CD14-positive monocyte (primary cell): ENCODE data around the gene ABL2. TPM values are rescaled to one million over a fixed set of nuclear protein-coding genes. Genes with fewer than 3 reads are reported as not detected.

Experiments used
- DNase-seq, 3 donors: peaks; one replicate each; pipeline ENCODE4 v3.0.0-alpha.2; 2011 to 2022
- H2AFZ ChIP-seq: 2 replicates; pipeline ENCODE4 v1.6.0; 2012; ENCODE audit warnings: mild to moderate bottlenecking, low read depth, low read length, inconsistent platforms; ENCODE audit not compliant: insufficient read depth, poor library complexity, severe bottlenecking
- H3K27ac ChIP-seq, 2 donors: 1 replicate in 1 of 2; 2 replicates in 1 of 2; pipeline ENCODE4 v1.5.1; 2012 to 2013; ENCODE audit warnings: low read length in 2 of 2, control low read depth in 1 of 2, inconsistent platforms in 1 of 2, low read depth in 1 of 2, mild to moderate bottlenecking in 1 of 2
- H3K27me3 ChIP-seq, 2 donors: one replicate each; pipeline versions ENCODE4 v1.6.0 to v1.6.1; 2011 to 2013; ENCODE audit warnings: low read length in 2 of 2; ENCODE audit not compliant: control insufficient read depth in 2 of 2, insufficient read depth in 2 of 2
- H3K36me3 ChIP-seq, 2 donors: replicated peaks in 1 of 2; 1 replicate in 1 of 2; 2 replicates in 1 of 2; pipeline versions ENCODE4 v1.5.1 to v1.6.1; 2012 to 2013; ENCODE audit warnings: low read length in 2 of 2, control low read depth in 1 of 2, inconsistent platforms in 1 of 2, mild to moderate bottlenecking in 1 of 2; ENCODE audit not compliant: insufficient read depth in 2 of 2, control insufficient read depth in 1 of 2
- H3K4me1 ChIP-seq, 2 donors: 1 replicate in 1 of 2; 2 replicates in 1 of 2; pipeline versions ENCODE4 v1.5.1 to v1.6.1; 2012 to 2013; ENCODE audit warnings: low read length in 2 of 2, control low read depth in 1 of 2, inconsistent platforms in 1 of 2, mild to moderate bottlenecking in 1 of 2, moderate library complexity in 1 of 2; ENCODE audit not compliant: insufficient read depth in 2 of 2, control insufficient read depth in 1 of 2
- H3K4me2 ChIP-seq: replicated peaks from 2 replicates; pipeline ENCODE3; 2012; ENCODE audit warnings: low read length, moderate library complexity, mild to moderate bottlenecking; ENCODE audit not compliant: poor library complexity, severe bottlenecking; ENCODE audit errors: extremely low read depth
- H3K4me3 ChIP-seq, 3 experiments: fragments of 200-600 bp in 1 of 3; sonication (generic) in 1 of 3; replicated peaks in 1 of 3; 1 replicate in 2 of 3; 2 replicates in 1 of 3; pipeline ENCODE4 v1.5.1; 2011 to 2013; ENCODE audit warnings: low read length in 3 of 3, mild to moderate bottlenecking in 3 of 3, control low read depth in 2 of 3, low read depth in 2 of 3, inconsistent platforms in 1 of 3, moderate library complexity in 1 of 3
- H3K79me2 ChIP-seq: 2 replicates; pipeline ENCODE4 v1.6.0; 2012; ENCODE audit warnings: mild to moderate bottlenecking, control low read depth, inconsistent platforms, low read length, moderate library complexity; ENCODE audit not compliant: insufficient read depth
- H3K9ac ChIP-seq: 2 replicates; pipeline ENCODE4 v1.6.0; 2017; ENCODE audit warnings: low read length, mild to moderate bottlenecking; ENCODE audit not compliant: insufficient read depth, poor library complexity, severe bottlenecking
- H3K9me3 ChIP-seq, 2 donors: replicated peaks in 1 of 2; 1 replicate in 1 of 2; 2 replicates in 1 of 2; pipeline versions ENCODE4 v1.5.1 to v1.6.1; 2012 to 2013; ENCODE audit warnings: low read length in 2 of 2, control low read depth in 1 of 2; ENCODE audit not compliant: control insufficient read depth in 1 of 2, insufficient read depth in 1 of 2
- H4K20me1 ChIP-seq: 2 replicates; pipeline ENCODE4 v1.6.0; 2012; ENCODE audit warnings: mild to moderate bottlenecking, low read length, control low read depth, moderate library complexity; ENCODE audit not compliant: insufficient read depth
- H3K27ac Mint-ChIP-seq, 7 donors: one replicate each; pipeline ENCODE4 v1.8.0; 2020; ENCODE audit warnings: mild to moderate bottlenecking in 7 of 7, mixed read lengths in 7 of 7, moderate library complexity in 6 of 7, inconsistent platforms in 2 of 7
- H3K27me3 Mint-ChIP-seq, 3 donors: one replicate each; pipeline ENCODE4 v1.8.0; 2021 to 2022; ENCODE audit warnings: low read depth in 3 of 3, mild to moderate bottlenecking in 3 of 3, mixed read lengths in 3 of 3, moderate library complexity in 3 of 3, inconsistent platforms in 1 of 3
- H3K36me3 Mint-ChIP-seq, 2 donors: one replicate each; pipeline ENCODE4 v1.8.0; 2020; ENCODE audit warnings: mixed read lengths in 2 of 2, inconsistent platforms in 1 of 2, mild to moderate bottlenecking in 1 of 2
- H3K4me1 Mint-ChIP-seq: one replicate; pipeline ENCODE4 v1.8.0; 2020; ENCODE audit warnings: mild to moderate bottlenecking, mixed read lengths
- H3K4me3 Mint-ChIP-seq, 2 donors: one replicate each; pipeline ENCODE4 v1.8.0; 2020; ENCODE audit warnings: mild to moderate bottlenecking in 2 of 2, mixed read lengths in 2 of 2, moderate library complexity in 1 of 2
- H3K9me3 Mint-ChIP-seq, 7 donors: one replicate each; pipeline ENCODE4 v1.8.0; 2020 to 2022; ENCODE audit warnings: mixed read lengths in 7 of 7, mild to moderate bottlenecking in 6 of 7, moderate library complexity in 6 of 7, inconsistent platforms in 2 of 7
- WGBS: methylation state at CpG from one replicate; pipeline ENCODE4 v1.1.5; 2013; ENCODE audit warnings: missing lambda C conversion rate; ENCODE audit not compliant: insufficient coverage; 5-methylcytosine and 5-hydroxymethylcytosine counted together
- intact Hi-C, 2 donors: fragments of 100-400 bp; cut with micrococcal nuclease; formaldehyde crosslinking; loops; one replicate each; pipeline versions ENCODE4 v1.15.0 to v1.15.1; 2023
- polyA plus RNA-seq, 3 donors: library from polyadenylated mRNA; depleted of rRNA in 1 of 3; unstranded in 2 of 3; stranded (reverse) in 1 of 3; fragments of 300-500 nt in 2 of 3; fragments of >200 nt in 1 of 3; fragmentation: Illumina TruSeq in 2 of 3; gene quantifications; 1 replicate in 2 of 3; 2 replicates in 1 of 3; pipeline ENCODE4 v1.2.3, GENCODE V29; 2012 to 2021
- TF ChIP-seq, protein P1 (sequence below): fragments of 200-600 bp; IDR thresholded peaks from one replicate; pipeline ENCODE4 v1.8.0; 2022; ENCODE audit warnings: antibody characterized with exemption, mild to moderate bottlenecking

ABL2 gene
- polyA plus RNA-seq, 3 donors = 0.20 to 2.1 (median 1.4) TPM

DNA sequence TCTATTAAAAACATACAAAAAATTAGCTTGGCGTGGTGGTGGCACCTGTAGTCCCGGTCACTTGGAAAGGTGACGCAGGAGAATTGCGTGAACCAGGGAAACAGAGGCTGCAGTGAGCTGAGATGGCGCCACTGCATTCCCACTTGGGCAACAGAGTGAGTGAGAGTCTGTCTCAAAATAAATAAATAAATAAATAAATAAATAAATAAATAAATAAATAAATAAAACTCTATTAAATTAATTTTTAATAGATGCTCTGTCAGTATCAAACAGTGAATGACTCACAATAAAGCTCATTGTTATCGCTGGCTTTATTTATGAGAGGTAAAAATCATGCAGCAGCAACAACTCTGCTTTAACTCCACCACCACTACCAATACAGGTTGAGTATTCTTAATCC is 72.8 kb downstream of the ABL2 start:
- Histone ChIP-seq H3K9ac (no peak overlapping the region), H3K9me3 (no peaks in the 10 kb centered on the region), H3K4me3 (no peak overlapping the region), H3K36me3 (no peaks in the 10 kb centered on the region), H4K20me1 (no peaks in the 10 kb centered on the region), H3K27me3 (no peaks in the 10 kb centered on the region), H3K4me1 (no peaks in the 10 kb centered on the region), H3K27ac (no peak overlapping the region), H3K79me2 (peaks cover 10% of the 10 kb centered on the region), H3K4me2 (no peak overlapping the region), H2AFZ (no peak overlapping the region)
- H3K27me3 Mint-ChIP-seq = no peaks in the 10 kb centered on the region
- no peak overlapping the region for H3K4me3 Mint-ChIP-seq
- no peaks in the 10 kb centered on the region for H3K9me3 Mint-ChIP-seq
- TF ChIP-seq, protein P1, sequence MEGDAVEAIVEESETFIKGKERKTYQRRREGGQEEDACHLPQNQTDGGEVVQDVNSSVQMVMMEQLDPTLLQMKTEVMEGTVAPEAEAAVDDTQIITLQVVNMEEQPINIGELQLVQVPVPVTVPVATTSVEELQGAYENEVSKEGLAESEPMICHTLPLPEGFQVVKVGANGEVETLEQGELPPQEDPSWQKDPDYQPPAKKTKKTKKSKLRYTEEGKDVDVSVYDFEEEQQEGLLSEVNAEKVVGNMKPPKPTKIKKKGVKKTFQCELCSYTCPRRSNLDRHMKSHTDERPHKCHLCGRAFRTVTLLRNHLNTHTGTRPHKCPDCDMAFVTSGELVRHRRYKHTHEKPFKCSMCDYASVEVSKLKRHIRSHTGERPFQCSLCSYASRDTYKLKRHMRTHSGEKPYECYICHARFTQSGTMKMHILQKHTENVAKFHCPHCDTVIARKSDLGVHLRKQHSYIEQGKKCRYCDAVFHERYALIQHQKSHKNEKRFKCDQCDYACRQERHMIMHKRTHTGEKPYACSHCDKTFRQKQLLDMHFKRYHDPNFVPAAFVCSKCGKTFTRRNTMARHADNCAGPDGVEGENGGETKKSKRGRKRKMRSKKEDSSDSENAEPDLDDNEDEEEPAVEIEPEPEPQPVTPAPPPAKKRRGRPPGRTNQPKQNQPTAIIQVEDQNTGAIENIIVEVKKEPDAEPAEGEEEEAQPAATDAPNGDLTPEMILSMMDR = no peak
- intact Hi-C loops = no loop called here
- WGBS = 100% methylated on average over 3 of the region's 6 CpGs
- no peak for DNase-seq
- no peak overlapping the region for H3K27ac Mint-ChIP-seq
- peaks cover under 1 to 4% of the 10 kb centered on the region in 2 donors for H3K36me3 Mint-ChIP-seq
- peaks cover 5% of the 10 kb centered on the region for H3K4me1 Mint-ChIP-seq

DNA sequence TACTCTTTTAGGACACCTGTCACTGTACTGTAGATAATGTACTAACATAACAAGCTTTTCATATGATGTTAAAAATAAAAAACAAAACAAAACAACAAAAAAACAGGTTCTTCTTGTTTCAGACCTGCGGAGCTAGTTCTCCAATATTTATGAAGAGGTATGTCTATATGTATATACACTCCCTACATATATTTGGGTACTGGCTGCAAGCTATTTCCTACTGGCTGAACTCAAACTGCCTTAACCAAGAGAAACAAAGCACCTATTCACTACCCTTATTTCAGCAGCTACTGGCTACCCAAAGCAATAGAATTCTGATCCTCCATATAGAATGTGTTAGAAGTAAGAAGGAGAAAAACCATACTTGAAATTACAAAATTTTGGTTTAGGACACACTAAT is 73.5 kb downstream of the ABL2 start:
- no peaks in the 10 kb centered on the region for H3K36me3 ChIP-seq
- no peak overlapping the region for H3K4me2 ChIP-seq
- H3K4me3 ChIP-seq = no peak overlapping the region
- Mint-ChIP-seq H3K27me3 (no peaks in the 10 kb centered on the region), H3K4me1 (peaks cover 5% of the 10 kb centered on the region), H3K4me3 (no peak overlapping the region), H3K9me3 (no peaks in the 10 kb centered on the region), H3K27ac (no peak overlapping the region), H3K36me3 (peaks cover 0 to 4% of the 10 kb centered on the region in 2 donors)
- H3K27ac ChIP-seq = no peak overlapping the region
- DNase-seq = no peak
- TF ChIP-seq, protein P1 = no peak
- no CpG with 5 or more reads among the region's 1 CpG for WGBS
- H2AFZ ChIP-seq = no peak overlapping the region
- H4K20me1 ChIP-seq = no peaks in the 10 kb centered on the region
- H3K79me2 ChIP-seq = peaks cover 3% of the 10 kb centered on the region
- no peaks in the 10 kb centered on the region for H3K27me3 ChIP-seq
- H3K9ac ChIP-seq = no peak overlapping the region
- no peaks in the 10 kb centered on the region for H3K4me1 ChIP-seq
- H3K9me3 ChIP-seq = no peaks in the 10 kb centered on the region
- intact Hi-C loops = no loop called here
